Immature natural killer cell (primary cell): ENCODE results near the gene MMD. TPM values are rescaled to one million over a fixed set of nuclear protein-coding genes. Genes with fewer than 3 reads are reported as not detected.
"Not testable (repeated sequence)": the region's sequence is repeated elsewhere in the genome, so short reads cannot be mapped to it uniquely, and the experiment has no call there.

Experiments used
- DNase-seq, 3 donors: peaks; one replicate each; pipeline ENCODE4 v3.0.0; 2022; ENCODE audit warnings: mixed read lengths in 1 of 3
- H3K27ac Mint-ChIP-seq, 6 donors: one replicate each; pipeline ENCODE4 v1.8.0; 2020; ENCODE audit warnings: mixed read lengths in 6 of 6, mild to moderate bottlenecking in 5 of 6, inconsistent platforms in 4 of 6, moderate library complexity in 3 of 6
- H3K27me3 Mint-ChIP-seq, 3 donors: one replicate each; pipeline ENCODE4 v1.8.0; 2020 to 2021; ENCODE audit warnings: low read depth in 3 of 3, mild to moderate bottlenecking in 3 of 3, mixed read lengths in 3 of 3, moderate library complexity in 3 of 3, inconsistent platforms in 1 of 3
- H3K36me3 Mint-ChIP-seq, 3 donors: one replicate each; pipeline ENCODE4 v1.8.0; 2020; ENCODE audit warnings: mixed read lengths in 3 of 3, inconsistent platforms in 2 of 3, mild to moderate bottlenecking in 2 of 3
- H3K4me1 Mint-ChIP-seq, 2 donors: one replicate each; pipeline ENCODE4 v1.8.0; 2020; ENCODE audit warnings: inconsistent platforms in 2 of 2, mild to moderate bottlenecking in 2 of 2, mixed read lengths in 2 of 2, moderate library complexity in 1 of 2
- H3K4me3 Mint-ChIP-seq, 5 donors: one replicate each; pipeline ENCODE4 v1.8.0; 2020; ENCODE audit warnings: mild to moderate bottlenecking in 5 of 5, mixed read lengths in 5 of 5, inconsistent platforms in 3 of 5, moderate library complexity in 3 of 5
- H3K9me3 Mint-ChIP-seq, 6 donors: one replicate each; pipeline ENCODE4 v1.8.0; 2020; ENCODE audit warnings: mild to moderate bottlenecking in 6 of 6, mixed read lengths in 6 of 6, inconsistent platforms in 4 of 6, moderate library complexity in 3 of 6
- polyA plus RNA-seq, 3 donors: library from polyadenylated mRNA; unstranded; fragments of 300-500 nt; fragmentation: Illumina TruSeq; gene quantifications; one replicate each; pipeline ENCODE4 v1.2.3, GENCODE V29; 2021

The MMD gene
- 10 to 100 TPM in 2 of 3 donors, 1 to 10 TPM in 1; 8.1 to 18.1 (median 14.2) TPM for polyA plus RNA-seq

- H3K36me3 Mint-ChIP-seq, result no peaks in the 10 kb centered on the region
- H3K9me3 Mint-ChIP-seq, result no peaks in the 10 kb centered on the region
- H3K4me1 Mint-ChIP-seq, result peaks cover 43 to 50% of the 10 kb centered on the region in 2 donors
- no peak for DNase-seq
- H3K27me3 Mint-ChIP-seq, result peaks cover 2 to 10% (median 7%) of the 10 kb centered on the region in 3 donors
- peak within 1 kb of the TSS; percentile 88 to 95 (median 92) for H3K27ac Mint-ChIP-seq
- peak within 1 kb of the TSS; percentile 89 to 94 (median 92) for H3K4me3 Mint-ChIP-seq
These were observed at the start of gene MMD for GRCh38 chr17:55421179-55421934. Gene MMD, minus strand, starts transcription at chr17:55421835. Its CDS starts 140 bp downstream, at chr17:55421695.

- H3K4me1 Mint-ChIP-seq, result no peaks in the 10 kb centered on the region
- peaks cover 0 to 1% (median 0%) of the 10 kb centered on the region in 3 donors for H3K27me3 Mint-ChIP-seq
- no peak for DNase-seq
- no peak overlapping the region for H3K4me3 Mint-ChIP-seq
- H3K27ac Mint-ChIP-seq, result no peak overlapping the region
- no peaks in the 10 kb centered on the region for H3K9me3 Mint-ChIP-seq
- no peaks in the 10 kb centered on the region for H3K36me3 Mint-ChIP-seq
These were observed 45.0 kb upstream of the MMD start for GRCh38 chr17:55466671-55467070.

GRCh38 chr17:55465771-55466170, 44.1 kb upstream of the MMD start:
- H3K27ac Mint-ChIP-seq, H3K36me3 Mint-ChIP-seq, H3K9me3 Mint-ChIP-seq, H3K4me1 Mint-ChIP-seq, DNase-seq, H3K4me3 Mint-ChIP-seq, H3K27me3 Mint-ChIP-seq: not testable (repeated sequence)

GRCh38 chr17:55463600-55463999, 42.0 kb upstream of the MMD start:
- DNase-seq, result no peak
- Mint-ChIP-seq H3K36me3 (no peaks in the 10 kb centered on the region), H3K9me3 (no peaks in the 10 kb centered on the region), H3K4me3 (no peak overlapping the region), H3K27ac (peak overlapping the region in 1 of 6 donors; percentile 14), H3K4me1 (no peaks in the 10 kb centered on the region), H3K27me3 (peaks cover 0 to 1% (median 0%) of the 10 kb centered on the region in 3 donors)

- no peaks in the 10 kb centered on the region for H3K4me1 Mint-ChIP-seq
- no peaks in the 10 kb centered on the region for H3K36me3 Mint-ChIP-seq
- H3K27ac Mint-ChIP-seq, result no peak overlapping the region
- peaks cover 0 to 2% (median 0%) of the 10 kb centered on the region in 3 donors for H3K27me3 Mint-ChIP-seq
- H3K9me3 Mint-ChIP-seq, result no peaks in the 10 kb centered on the region
- no peak for DNase-seq
- H3K4me3 Mint-ChIP-seq, result no peak overlapping the region
These were observed 41.1 kb upstream of the MMD start for GRCh38 chr17:55462711-55463110.

- Mint-ChIP-seq H3K27me3 (peaks cover 0 to 3% (median 0%) of the 10 kb centered on the region in 3 donors), H3K27ac (no peak overlapping the region), H3K4me1 (no peaks in the 10 kb centered on the region), H3K9me3 (no peaks in the 10 kb centered on the region), H3K36me3 (no peaks in the 10 kb centered on the region), H3K4me3 (no peak overlapping the region)
- no peak for DNase-seq
These were observed 40.6 kb upstream of the MMD start for GRCh38 chr17:55462234-55462633.

GRCh38 chr17:55458978-55459377, 37.3 kb upstream of the MMD start:
- H3K27me3 Mint-ChIP-seq, result peaks cover 0 to 5% (median 4%) of the 10 kb centered on the region in 3 donors
- H3K4me3 Mint-ChIP-seq, result no peak overlapping the region
- H3K27ac Mint-ChIP-seq, result no peak overlapping the region
- no peak for DNase-seq
- no peaks in the 10 kb centered on the region for H3K9me3 Mint-ChIP-seq
- H3K4me1 Mint-ChIP-seq, result no peaks in the 10 kb centered on the region
- no peaks in the 10 kb centered on the region for H3K36me3 Mint-ChIP-seq

GRCh38 chr17:55458287-55458900, 36.8 kb upstream of the MMD start:
- no peaks in the 10 kb centered on the region for H3K4me1 Mint-ChIP-seq
- no peak for DNase-seq
- H3K27me3 Mint-ChIP-seq, result peaks cover 0 to 6% (median 5%) of the 10 kb centered on the region in 3 donors
- no peak overlapping the region for H3K4me3 Mint-ChIP-seq
- no peaks in the 10 kb centered on the region for H3K36me3 Mint-ChIP-seq
- no peaks in the 10 kb centered on the region for H3K9me3 Mint-ChIP-seq
- peak overlapping the region in 1 of 6 donors; percentile 40 for H3K27ac Mint-ChIP-seq

GRCh38 chr17:55456307-55457240, 34.9 kb upstream of the MMD start:
- Mint-ChIP-seq H3K27me3 (peaks cover 2 to 8% (median 8%) of the 10 kb centered on the region in 3 donors), H3K27ac (no peak overlapping the region), H3K4me3 (no peak overlapping the region), H3K4me1 (no peaks in the 10 kb centered on the region), H3K9me3 (no peaks in the 10 kb centered on the region), H3K36me3 (no peaks in the 10 kb centered on the region)
- DNase-seq, result no peak

GRCh38 chr17:55454906-55455474, 33.4 kb upstream of the MMD start:
- no peak for DNase-seq
- Mint-ChIP-seq H3K27me3 (peaks cover 2 to 10% (median 8%) of the 10 kb centered on the region in 3 donors), H3K4me1 (no peaks in the 10 kb centered on the region), H3K9me3 (no peaks in the 10 kb centered on the region), H3K4me3 (no peak overlapping the region), H3K36me3 (no peaks in the 10 kb centered on the region), H3K27ac (no peak overlapping the region)

GRCh38 chr17:55453839-55454557, 32.4 kb upstream of the MMD start:
- no peak for DNase-seq
- Mint-ChIP-seq H3K27ac (no peak overlapping the region), H3K4me3 (no peak overlapping the region), H3K36me3 (no peaks in the 10 kb centered on the region), H3K9me3 (no peaks in the 10 kb centered on the region), H3K27me3 (peaks cover 2 to 10% (median 9%) of the 10 kb centered on the region in 3 donors), H3K4me1 (no peaks in the 10 kb centered on the region)

GRCh38 chr17:55452139-55452790, 30.6 kb upstream of the MMD start:
- no peak for DNase-seq
- Mint-ChIP-seq H3K27me3 (peaks cover 2 to 10% (median 6%) of the 10 kb centered on the region in 3 donors), H3K4me3 (no peak overlapping the region), H3K27ac (no peak overlapping the region), H3K36me3 (peaks cover 0 to 3% (median 0%) of the 10 kb centered on the region in 3 donors), H3K9me3 (no peaks in the 10 kb centered on the region), H3K4me1 (no peaks in the 10 kb centered on the region)
